Cardiac fibroblast (primary cell): Measurements from ENCODE around the gene FRMD1.

Experiments
- DNase-seq, 2 donors: peaks; one replicate each; pipeline versions ENCODE4 v3.0.0 to v3.0.0-alpha.2; 2010; ENCODE audit warnings: low read depth in 2 of 2
- H3K4me3 ChIP-seq, 2 donors: replicated peaks in 1 of 2; 1 replicate in 1 of 2; 2 replicates in 1 of 2; pipeline ENCODE4 v1.5.1; 2011; ENCODE audit warnings: low read depth in 2 of 2, low read length in 2 of 2, mild to moderate bottlenecking in 2 of 2, moderate library complexity in 1 of 2
- TF ChIP-seq, protein P1 (sequence below): IDR thresholded peaks from one replicate; pipeline ENCODE4 v1.5.1; 2011; ENCODE audit warnings: low read depth, mild to moderate bottlenecking, low read length, inconsistent platforms

FRMD1 gene

DNA sequence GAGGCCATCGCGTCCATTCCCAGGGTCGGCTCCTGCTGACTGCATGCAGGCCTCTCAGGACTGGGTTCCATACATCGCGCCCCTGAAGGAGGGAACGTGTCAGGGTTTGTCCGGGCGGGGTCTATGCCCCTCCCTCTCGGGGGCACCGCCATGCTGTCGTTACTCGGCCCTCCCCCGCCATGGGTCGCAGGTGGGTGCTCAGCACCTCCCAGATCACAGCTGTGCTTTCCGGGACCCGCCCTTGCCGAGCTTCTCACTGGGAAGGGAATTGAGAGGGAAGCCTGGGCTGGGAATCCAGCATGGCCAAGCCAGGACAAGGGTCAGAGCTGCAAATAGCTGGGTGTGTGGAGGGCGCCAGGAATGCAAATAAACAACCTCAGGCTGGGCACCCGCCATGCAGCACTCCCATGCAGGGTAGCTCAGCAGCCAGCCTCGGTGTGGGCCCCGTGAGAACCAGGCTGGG is at the start of gene FRMD1:
Gene FRMD1, minus strand, starts transcription at position 270 of the 463 bp plus-strand sequence. Its CDS starts 118 bp downstream, at position 152.
- no peak within 1 kb of the TSS for H3K4me3 ChIP-seq
- TF ChIP-seq, protein P1, sequence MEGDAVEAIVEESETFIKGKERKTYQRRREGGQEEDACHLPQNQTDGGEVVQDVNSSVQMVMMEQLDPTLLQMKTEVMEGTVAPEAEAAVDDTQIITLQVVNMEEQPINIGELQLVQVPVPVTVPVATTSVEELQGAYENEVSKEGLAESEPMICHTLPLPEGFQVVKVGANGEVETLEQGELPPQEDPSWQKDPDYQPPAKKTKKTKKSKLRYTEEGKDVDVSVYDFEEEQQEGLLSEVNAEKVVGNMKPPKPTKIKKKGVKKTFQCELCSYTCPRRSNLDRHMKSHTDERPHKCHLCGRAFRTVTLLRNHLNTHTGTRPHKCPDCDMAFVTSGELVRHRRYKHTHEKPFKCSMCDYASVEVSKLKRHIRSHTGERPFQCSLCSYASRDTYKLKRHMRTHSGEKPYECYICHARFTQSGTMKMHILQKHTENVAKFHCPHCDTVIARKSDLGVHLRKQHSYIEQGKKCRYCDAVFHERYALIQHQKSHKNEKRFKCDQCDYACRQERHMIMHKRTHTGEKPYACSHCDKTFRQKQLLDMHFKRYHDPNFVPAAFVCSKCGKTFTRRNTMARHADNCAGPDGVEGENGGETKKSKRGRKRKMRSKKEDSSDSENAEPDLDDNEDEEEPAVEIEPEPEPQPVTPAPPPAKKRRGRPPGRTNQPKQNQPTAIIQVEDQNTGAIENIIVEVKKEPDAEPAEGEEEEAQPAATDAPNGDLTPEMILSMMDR = no peak
- DNase-seq = no peak

DNA sequence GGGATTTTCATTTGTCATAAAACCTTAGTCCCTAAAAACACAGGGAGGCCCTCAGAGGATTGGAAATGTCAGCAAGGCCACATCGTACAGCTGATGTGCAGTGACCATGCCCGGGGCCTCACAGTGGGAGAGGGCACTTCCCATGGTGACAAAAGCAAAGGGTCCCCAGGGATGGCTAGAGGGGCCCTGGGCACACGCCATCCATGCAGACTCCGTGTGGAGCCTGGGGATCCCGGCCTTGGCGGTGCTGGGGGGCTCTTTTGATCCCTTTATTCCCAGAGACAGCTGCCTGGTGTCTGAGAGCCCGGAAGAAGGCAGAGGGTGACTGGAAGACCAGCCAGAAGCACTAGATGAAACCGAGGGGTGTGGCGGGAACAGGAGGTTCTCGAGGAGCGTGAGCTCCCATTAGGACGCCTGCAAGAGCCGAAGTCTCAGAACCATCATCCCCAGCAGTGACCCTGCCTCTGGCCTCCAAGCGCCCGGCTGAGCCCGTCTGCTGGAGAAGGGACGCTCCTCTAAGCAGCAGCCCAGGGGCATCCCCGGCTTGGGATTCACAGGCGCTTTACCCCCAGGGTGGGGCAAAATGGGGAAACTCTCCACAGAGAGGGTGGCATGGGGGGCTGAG is 49.1 kb upstream of the FRMD1 start:
- TF ChIP-seq, protein P1 = no peak
- H3K4me3 ChIP-seq = no peak overlapping the region
- no peak for DNase-seq

- no peak overlapping the region for H3K4me3 ChIP-seq
- DNase-seq = no peak
- TF ChIP-seq, protein P1 = no peak
Observed at GRCh38 chr6:168127384-168127868, 48.4 kb upstream of the FRMD1 start.

- TF ChIP-seq, protein P1 = no peak
- H3K4me3 ChIP-seq = no peak overlapping the region
- DNase-seq = no peak
Observed at GRCh38 chr6:168126566-168127383, 47.8 kb upstream of the FRMD1 start.

- no peak for DNase-seq
- H3K4me3 ChIP-seq = no peak overlapping the region
- TF ChIP-seq, protein P1 = no peak
Observed at GRCh38 chr6:168125429-168126001, 46.5 kb upstream of the FRMD1 start.

GRCh38 chr6:168124921-168125320 is 45.9 kb upstream of the FRMD1 start:
- no peak for DNase-seq
- TF ChIP-seq, protein P1 = no peak
- H3K4me3 ChIP-seq = no peak overlapping the region
